ENCODE data around the gene GALNT18. TPM values are rescaled to one million over a fixed set of nuclear protein-coding genes. Genes with fewer than 3 reads are reported as not detected.

The GALNT18 gene
- total RNA-seq, 1 experiment from 2014 or later = 1.7 TPM

DNA sequence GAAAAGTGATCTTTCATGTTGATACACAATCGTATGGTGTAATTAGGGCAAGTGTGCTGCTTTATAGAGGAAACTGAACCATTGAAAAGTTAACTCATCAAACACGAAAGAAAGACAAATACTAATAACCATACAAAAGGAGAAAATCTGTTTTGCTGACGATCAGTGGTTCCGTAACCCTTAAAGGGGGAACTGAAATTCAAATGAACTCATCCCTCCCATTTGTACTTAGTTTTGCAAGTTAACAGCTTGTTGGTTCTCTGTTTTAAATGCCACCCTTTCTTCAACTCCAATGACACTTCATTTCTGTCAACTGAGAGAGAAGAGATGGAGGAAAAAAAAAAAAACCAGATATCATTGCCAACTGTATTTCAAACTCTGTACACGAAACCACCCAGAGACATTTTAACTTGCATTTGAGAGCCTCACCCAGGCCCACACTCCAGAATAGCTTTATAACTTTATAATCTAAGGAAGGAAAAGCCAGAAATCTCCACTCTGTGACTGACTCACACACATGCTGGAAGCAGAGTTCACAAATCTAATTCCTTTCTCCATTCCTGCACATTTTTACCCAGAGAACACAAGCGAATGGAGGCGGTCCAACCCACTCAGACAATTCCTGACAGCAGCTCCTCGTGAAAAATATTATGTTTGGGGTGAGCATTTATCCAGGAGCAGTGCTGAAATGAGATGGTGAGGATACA, 251.4 kb downstream of the GALNT18 start:
- no peak overlapping the region for H3K4me2 ChIP-seq (ENCODE audit: insufficient read depth, insufficient read length, low read length)
- H4K20me1 ChIP-seq (ENCODE audit: control insufficient read depth, insufficient read depth, insufficient read length) = no peaks in the 10 kb centered on the region
- no peak overlapping the region for H2BK5ac ChIP-seq (ENCODE audit: insufficient read length, low read length)
- H3K4ac ChIP-seq (ENCODE audit: low read depth, low read length) = no peak overlapping the region
- no peak for DNase-seq
- Mint-ChIP-seq H3K9me3 (peaks cover 3 to 4% of the 10 kb centered on the region in 2 experiments; a peak in 2 of 5 replicates), H3K4me3 (no peak overlapping the region), H3K4me1 (peaks cover 30 to 31% of the 10 kb centered on the region in 2 experiments), H3K27me3 (ENCODE audit: low read depth) (peaks cover 42% of the 10 kb centered on the region), H3K36me3 (ENCODE audit: insufficient read depth in 1 of 3, low read depth in 3 of 3) (no peaks in the 10 kb centered on the region; a peak in 2 of 7 replicates), H3K27ac (no peak overlapping the region)
- H4K91ac ChIP-seq (ENCODE audit: insufficient read length, low read depth, low read length) = no peak overlapping the region
- no peak overlapping the region for H2AFZ ChIP-seq (ENCODE audit: low read length)
- WGBS (ENCODE audit: extremely low coverage, insufficient read length, low lambda C conversion rate) = no CpG with 5 or more reads among the region's 8 CpGs
- no peak overlapping the region for H3K18ac ChIP-seq (ENCODE audit: insufficient read length, low read depth, low read length)
- H2BK120ac ChIP-seq (ENCODE audit: low read depth, low read length, poor library complexity, severe bottlenecking) = no peak overlapping the region
- no peaks in the 10 kb centered on the region for H3K23me2 ChIP-seq (ENCODE audit: insufficient read length, low read depth, low read length, poor library complexity, severe bottlenecking)
- H2BK12ac ChIP-seq (ENCODE audit: insufficient read length, low read depth, low read length) = no peak overlapping the region
- no peaks in the 10 kb centered on the region for H3K9me3 ChIP-seq (ENCODE audit: control insufficient read depth, low read depth, low read length)
- H3K14ac ChIP-seq (ENCODE audit: insufficient read depth, low read length) = no peak overlapping the region
- H2BK20ac ChIP-seq (ENCODE audit: low read depth, low read length, poor library complexity, severe bottlenecking) = no peak overlapping the region
- TF ChIP-seq, protein P1, sequence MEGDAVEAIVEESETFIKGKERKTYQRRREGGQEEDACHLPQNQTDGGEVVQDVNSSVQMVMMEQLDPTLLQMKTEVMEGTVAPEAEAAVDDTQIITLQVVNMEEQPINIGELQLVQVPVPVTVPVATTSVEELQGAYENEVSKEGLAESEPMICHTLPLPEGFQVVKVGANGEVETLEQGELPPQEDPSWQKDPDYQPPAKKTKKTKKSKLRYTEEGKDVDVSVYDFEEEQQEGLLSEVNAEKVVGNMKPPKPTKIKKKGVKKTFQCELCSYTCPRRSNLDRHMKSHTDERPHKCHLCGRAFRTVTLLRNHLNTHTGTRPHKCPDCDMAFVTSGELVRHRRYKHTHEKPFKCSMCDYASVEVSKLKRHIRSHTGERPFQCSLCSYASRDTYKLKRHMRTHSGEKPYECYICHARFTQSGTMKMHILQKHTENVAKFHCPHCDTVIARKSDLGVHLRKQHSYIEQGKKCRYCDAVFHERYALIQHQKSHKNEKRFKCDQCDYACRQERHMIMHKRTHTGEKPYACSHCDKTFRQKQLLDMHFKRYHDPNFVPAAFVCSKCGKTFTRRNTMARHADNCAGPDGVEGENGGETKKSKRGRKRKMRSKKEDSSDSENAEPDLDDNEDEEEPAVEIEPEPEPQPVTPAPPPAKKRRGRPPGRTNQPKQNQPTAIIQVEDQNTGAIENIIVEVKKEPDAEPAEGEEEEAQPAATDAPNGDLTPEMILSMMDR (conservative IDR thresholded peaks at IDR 0.05) = no peak
- H2BK15ac ChIP-seq (ENCODE audit: low read depth, low read length) = no peak overlapping the region
- no peak overlapping the region for H3K9ac ChIP-seq (ENCODE audit: extremely low read depth, insufficient read length, low read length)
- no peak overlapping the region for H3K23ac ChIP-seq (ENCODE audit: insufficient read length, low read depth, low read length)
- H3K27me3 ChIP-seq (ENCODE audit: insufficient read depth, low read length) = no peaks in the 10 kb centered on the region
- H3K79me1 ChIP-seq (ENCODE audit: insufficient read depth, low read depth, low read length, poor library complexity, severe bottlenecking) = no peaks in the 10 kb centered on the region
- H3K56ac ChIP-seq (ENCODE audit: insufficient read length, low read depth, low read length) = no peak overlapping the region
- no peak overlapping the region for H3K27ac ChIP-seq (ENCODE audit: insufficient read length, low read depth, low read length)
- no peak overlapping the region for H4K5ac ChIP-seq (ENCODE audit: insufficient read length, low read depth, low read length)
- H2AK5ac ChIP-seq (ENCODE audit: insufficient read length, low read length) = no peak overlapping the region
- no peak overlapping the region for H4K8ac ChIP-seq (replicated peaks; ENCODE audit: insufficient read length, low read depth, low read length)
- no peak overlapping the region for H3T11ph ChIP-seq (ENCODE audit: low read length)
- H3K4me1 ChIP-seq (ENCODE audit: insufficient read depth, low read length) = no peaks in the 10 kb centered on the region
- H3K79me2 ChIP-seq (ENCODE audit: insufficient read depth, low read length) = no peaks in the 10 kb centered on the region
